ENCODE data around the gene TMEM158. TPM values are rescaled to one million over a fixed set of nuclear protein-coding genes. Genes with fewer than 3 reads are reported as not detected.

TMEM158 gene
- 1 to 10 TPM; 3.1 to 8.5 (median 5.3) TPM for total RNA-seq

- ATAC-seq, result peak; percentile 91
- Histone ChIP-seq H3K4me3 (peak within 1 kb of the TSS; percentile 45 to 67), H3K9me3 (no peaks in the 10 kb centered on the region), H3K36me3 (no peaks in the 10 kb centered on the region), H3K4me1 (peaks cover 0 to 25% (median 3%) of the 10 kb centered on the region in 3 donors), H3K27ac (peak within 1 kb of the TSS in 3 of 4 donors; percentile 48 to 59 (median 51)), H3K27me3 (peaks cover 50% of the 10 kb centered on the region)
- no peak for TF ChIP-seq POLR2AphosphoS5 (IDR thresholded peaks at IDR 0.05)
- no peak for TF ChIP-seq EP300 (IDR thresholded peaks at IDR 0.05)
- TF ChIP-seq POLR2A (IDR thresholded peaks at IDR 0.05), result peak in 1 of 2 donors; percentile 13
- WGBS, 2 donors (ENCODE audit: low coverage in 1 of 2), result 10 to 17% methylated on average over 2 to 7 of the region's 63 CpGs
These were observed at the start of gene TMEM158 for GRCh38 chr3:45226206-45226915. TSS of gene TMEM158 (minus strand) at chr3:45226287. CDS start at chr3:45226027, 260 bp downstream.

DNA sequence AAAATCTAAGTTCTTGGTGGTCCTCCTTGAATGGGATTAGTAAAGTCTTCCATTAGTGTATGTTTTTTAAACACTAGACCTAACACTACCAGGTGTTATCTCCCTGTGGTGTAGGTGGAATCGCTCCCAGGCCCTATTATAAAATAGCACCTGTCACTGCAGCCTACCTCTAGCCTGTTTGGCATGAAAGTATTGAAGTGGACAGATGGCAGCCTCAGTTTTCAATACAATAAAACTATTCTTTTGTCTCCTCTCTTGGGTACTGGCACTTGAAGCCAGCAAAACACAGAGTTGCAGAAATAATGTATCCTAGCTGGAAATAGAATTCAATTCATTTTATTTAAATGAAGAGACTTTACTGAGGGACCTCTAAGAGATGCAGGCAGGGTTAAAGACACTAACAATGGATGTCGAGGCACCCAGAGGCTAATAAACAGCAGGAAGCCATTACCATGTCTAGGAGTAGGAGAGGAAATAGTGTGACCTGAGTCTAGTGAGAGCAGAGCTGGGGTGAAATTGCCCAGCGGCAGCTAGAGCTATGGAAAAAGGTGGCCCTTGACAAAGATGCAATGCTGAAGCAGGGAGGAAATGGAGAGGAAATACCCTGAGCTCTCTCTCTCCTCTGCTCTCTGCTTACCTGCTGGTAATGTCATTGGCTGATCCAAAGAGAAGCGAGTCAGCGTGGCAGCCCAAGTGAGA is 49.1 kb upstream of the TMEM158 start:
- Histone ChIP-seq H3K4me3 (no peak overlapping the region), H3K27ac (no peak overlapping the region), H3K9me3 (peaks cover 0 to 17% (median 0%) of the 10 kb centered on the region in 3 donors), H3K27me3 (no peaks in the 10 kb centered on the region), H3K36me3 (no peaks in the 10 kb centered on the region), H3K4me1 (no peaks in the 10 kb centered on the region)
- 44 to 48% methylated on average over 4 to 5 of the region's 5 CpGs for WGBS, 2 donors (ENCODE audit: low coverage in 1 of 2)
- TF ChIP-seq CTCF (IDR thresholded peaks at IDR 0.05), result no peak
- TF ChIP-seq POLR2AphosphoS5 (IDR thresholded peaks at IDR 0.05), result no peak
- TF ChIP-seq EP300 (IDR thresholded peaks at IDR 0.05), result no peak
- no peak for TF ChIP-seq POLR2A (IDR thresholded peaks at IDR 0.05)
- no peak for ATAC-seq

- Histone ChIP-seq H3K9me3 (peaks cover 0 to 17% (median 0%) of the 10 kb centered on the region in 3 donors), H3K27me3 (no peaks in the 10 kb centered on the region), H3K4me3 (no peak overlapping the region), H3K36me3 (no peaks in the 10 kb centered on the region), H3K4me1 (no peaks in the 10 kb centered on the region), H3K27ac (no peak overlapping the region)
- ATAC-seq, result no peak
- TF ChIP-seq POLR2AphosphoS5 (IDR thresholded peaks at IDR 0.05), result no peak
- no peak for TF ChIP-seq POLR2A (IDR thresholded peaks at IDR 0.05)
- TF ChIP-seq EP300 (IDR thresholded peaks at IDR 0.05), result no peak
- no peak for TF ChIP-seq CTCF (IDR thresholded peaks at IDR 0.05)
- 60 to 94% methylated on average over 2 to 4 of the region's 4 CpGs for WGBS, 2 donors (ENCODE audit: low coverage in 1 of 2)
These were observed 47.8 kb upstream of the TMEM158 start for GRCh38 chr3:45273681-45274515.

GRCh38 chr3:45272828-45273470 is 46.9 kb upstream of the TMEM158 start:
- no peak for ATAC-seq
- H3K36me3 ChIP-seq, result no peaks in the 10 kb centered on the region
- H3K9me3 ChIP-seq, result peaks cover 0 to 16% (median 0%) of the 10 kb centered on the region in 3 donors
- H3K4me1 ChIP-seq, result no peaks in the 10 kb centered on the region
- no peak for TF ChIP-seq POLR2AphosphoS5 (IDR thresholded peaks at IDR 0.05)
- no peak for TF ChIP-seq CTCF (IDR thresholded peaks at IDR 0.05)
- no peak for TF ChIP-seq EP300 (IDR thresholded peaks at IDR 0.05)
- no peak for TF ChIP-seq POLR2A (IDR thresholded peaks at IDR 0.05)
- no peak overlapping the region for H3K4me3 ChIP-seq
- 76 to 82% methylated on average over 2 to 3 of the region's 6 CpGs for WGBS, 2 donors (ENCODE audit: low coverage in 1 of 2)
- H3K27me3 ChIP-seq, result no peaks in the 10 kb centered on the region
- H3K27ac ChIP-seq, result no peak overlapping the region
